ENCODE data around the gene ENOX1.

DNA sequence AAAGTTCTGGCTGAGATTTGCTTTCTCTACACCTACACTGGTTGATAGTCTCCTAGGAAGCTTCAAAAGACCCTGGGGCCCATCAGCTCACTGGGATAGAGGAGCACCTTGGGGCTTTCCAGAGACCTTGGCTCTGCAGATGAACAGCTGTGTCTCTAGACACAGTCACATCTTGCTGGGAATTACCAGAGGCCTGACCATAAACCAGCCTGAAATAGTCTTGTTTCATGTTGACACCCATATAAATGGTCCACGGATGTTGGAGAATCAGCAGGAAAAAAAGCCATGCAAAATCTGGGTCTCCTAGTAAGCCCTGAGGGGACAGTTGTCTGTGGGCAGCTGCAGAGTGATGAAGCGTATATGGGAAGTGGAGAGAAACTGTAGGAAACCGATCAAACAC is 555.8 kb downstream of the ENOX1 start:
- TF ChIP-seq EZH2 (IDR thresholded peaks at IDR 0.05) (no peak), EZH2phosphoT487 (IDR thresholded peaks at IDR 0.05) (no peak)
- TF ChIP-seq, protein P1, sequence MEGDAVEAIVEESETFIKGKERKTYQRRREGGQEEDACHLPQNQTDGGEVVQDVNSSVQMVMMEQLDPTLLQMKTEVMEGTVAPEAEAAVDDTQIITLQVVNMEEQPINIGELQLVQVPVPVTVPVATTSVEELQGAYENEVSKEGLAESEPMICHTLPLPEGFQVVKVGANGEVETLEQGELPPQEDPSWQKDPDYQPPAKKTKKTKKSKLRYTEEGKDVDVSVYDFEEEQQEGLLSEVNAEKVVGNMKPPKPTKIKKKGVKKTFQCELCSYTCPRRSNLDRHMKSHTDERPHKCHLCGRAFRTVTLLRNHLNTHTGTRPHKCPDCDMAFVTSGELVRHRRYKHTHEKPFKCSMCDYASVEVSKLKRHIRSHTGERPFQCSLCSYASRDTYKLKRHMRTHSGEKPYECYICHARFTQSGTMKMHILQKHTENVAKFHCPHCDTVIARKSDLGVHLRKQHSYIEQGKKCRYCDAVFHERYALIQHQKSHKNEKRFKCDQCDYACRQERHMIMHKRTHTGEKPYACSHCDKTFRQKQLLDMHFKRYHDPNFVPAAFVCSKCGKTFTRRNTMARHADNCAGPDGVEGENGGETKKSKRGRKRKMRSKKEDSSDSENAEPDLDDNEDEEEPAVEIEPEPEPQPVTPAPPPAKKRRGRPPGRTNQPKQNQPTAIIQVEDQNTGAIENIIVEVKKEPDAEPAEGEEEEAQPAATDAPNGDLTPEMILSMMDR (IDR thresholded peaks at IDR 0.05): no peak
